GM12878 (cell line): ENCODE data around the gene TFF2. TPM values are rescaled to one million over a fixed set of nuclear protein-coding genes. Genes with fewer than 3 reads are reported as not detected.

Experiments used
- ATAC-seq: fragments of 200-7000 bp; cut with Tn5 transposase; 3 replicates; pipeline ENCODE4 v1.9.1; 2020; ENCODE audit warnings: mild to moderate bottlenecking, moderate library complexity
- BruUV-seq: library from RNA; stranded (reverse); fragments of 400-500 nt; replicated peaks from 2 replicates; lab custom pipeline; 2021; lab: Mats Ljungman, UMichigan
- CTCF ChIA-PET: fragments of 300-600 bp; sonication (Branson Sonifier 250); formaldehyde crosslinking; extraction: SDS; loops from one replicate; lab custom pipeline; 2021; ENCODE audit warnings: inconsistent platforms; lab: Yijun Ruan, JAX
- POLR2A ChIA-PET: fragments of 350-600 bp; formaldehyde crosslinking; extraction: SDS; loops from one replicate; lab custom pipeline; 2021; ENCODE audit warnings: inconsistent platforms; lab: Charles Lee
- RAD21 ChIA-PET: fragments of 300-600 bp; sonication (Branson Sonifier 250); formaldehyde crosslinking; loops from one replicate; lab custom pipeline; 2023; ENCODE audit warnings: antibody characterized with exemption; ENCODE audit not compliant: unreplicated experiment; lab: Charles Lee
- SMC1A ChIA-PET: fragments of 300-600 bp; sonication (Branson Sonifier 250); formaldehyde crosslinking; loops from one replicate; lab custom pipeline; 2023; ENCODE audit not compliant: unreplicated experiment, uncharacterized antibody; lab: Charles Lee
- DNase-seq: peaks from one replicate; pipeline ENCODE4 v3.0.0-alpha.2; 2011; ENCODE audit warnings: low read depth, low spot score
- FAIRE-seq: peaks from 3 replicates; lab custom pipeline; 2011; peaks lifted over from hg19 to GRCh38; lab: Jason Lieb, UNC
- H2AFZ ChIP-seq: 2 replicates; pipeline ENCODE4 v1.6.0; 2011; ENCODE audit warnings: low read depth, low read length, control low read depth; ENCODE audit not compliant: control insufficient read depth
- H3K27ac ChIP-seq: 2 replicates; pipeline ENCODE4 v1.5.1; 2011; ENCODE audit warnings: control low read depth; ENCODE audit not compliant: control insufficient read depth, insufficient read depth
- H3K27me3 ChIP-seq, 2 experiments: replicated peaks in 1 of 2; 2 replicates each; pipeline versions ENCODE4 v1.6.0 to v1.6.1; 2011; ENCODE audit warnings: low read length in 1 of 2; ENCODE audit not compliant: control insufficient read depth in 2 of 2, insufficient read depth in 2 of 2
- H3K36me3 ChIP-seq, 2 experiments: 2 replicates each; pipeline ENCODE4 v1.5.1; 2011; ENCODE audit warnings: low read length in 1 of 2; ENCODE audit not compliant: control insufficient read depth in 2 of 2, insufficient read depth in 2 of 2
- H3K4me1 ChIP-seq: 2 replicates; pipeline ENCODE4 v1.6.1; 2011; ENCODE audit warnings: mild to moderate bottlenecking, low read length, moderate library complexity, mixed read lengths; ENCODE audit not compliant: control insufficient read depth, insufficient read depth
- H3K4me2 ChIP-seq: 2 replicates; pipeline ENCODE4 v1.6.0; 2011; ENCODE audit warnings: control low read depth; ENCODE audit not compliant: control insufficient read depth, insufficient read depth
- H3K4me3 ChIP-seq: fragments of 200-600 bp; sonication (generic); 2 replicates; pipeline ENCODE4 v1.5.1; 2016
- H3K79me2 ChIP-seq: 2 replicates; pipeline ENCODE4 v1.6.0; 2011; ENCODE audit warnings: low read length; ENCODE audit not compliant: control insufficient read depth, insufficient read depth
- H3K9ac ChIP-seq: 2 replicates; pipeline ENCODE4 v1.8.0; 2011; ENCODE audit warnings: low read length, control low read depth, mixed read lengths; ENCODE audit not compliant: control insufficient read depth, insufficient read depth
- H3K9me3 ChIP-seq: replicated peaks from 3 replicates; pipeline ENCODE4 v1.5.1; 2011; ENCODE audit warnings: mild to moderate bottlenecking, low read length; ENCODE audit not compliant: control insufficient read depth, insufficient read depth
- H4K20me1 ChIP-seq: 2 replicates; pipeline ENCODE4 v1.6.0; 2011; ENCODE audit not compliant: control insufficient read depth, insufficient read depth
- CHD4 ChIP-seq: fragments of 200-600 bp; sonication (generic); IDR thresholded peaks from 2 replicates; pipeline ENCODE4 v1.6.1; 2016; ENCODE audit warnings: mild to moderate bottlenecking
- CUX1 ChIP-seq: IDR thresholded peaks from 2 replicates; pipeline ENCODE4 v1.6.1; 2012; ENCODE audit warnings: improper control_type of control experiment, low read depth, low read length; ENCODE audit not compliant: insufficient replicate concordance
- SMC3 ChIP-seq: IDR thresholded peaks from 2 replicates; pipeline ENCODE4 v1.6.1; 2011; ENCODE audit warnings: low read length, improper control_type of control experiment, borderline replicate concordance
- SUZ12 ChIP-seq: fragments of 200-600 bp; sonication (generic); IDR thresholded peaks from one replicate; pipeline ENCODE4 v1.6.1; 2018; ENCODE audit warnings: antibody characterized with exemption, mild to moderate bottlenecking; ENCODE audit not compliant: unreplicated experiment
- ZNF384 ChIP-seq: IDR thresholded peaks from 2 replicates; pipeline ENCODE4 v1.6.1; 2012; ENCODE audit warnings: low read depth, mild to moderate bottlenecking, low read length, improper control_type of control experiment, borderline replicate concordance
- WGBS: methylation state at CpG from one replicate; pipeline ENCODE4 v1.1.6; 2016; ENCODE audit warnings: low lambda C conversion rate; ENCODE audit not compliant: insufficient replicate concordance, insufficient coverage; ENCODE audit errors: missing lambda C conversion rate; 5-methylcytosine and 5-hydroxymethylcytosine counted together
- in situ Hi-C: fragments of 300-500 bp; cut with MboI; formaldehyde crosslinking; loops from 9 replicates; pipeline ENCODE4 v1.14.3; 2018; ENCODE audit warnings: mixed read lengths
- intact Hi-C: fragments of 100-400 bp; cut with micrococcal nuclease; formaldehyde crosslinking; loops from one replicate; pipeline ENCODE4 v1.14.2; 2022; ENCODE audit not compliant: unreplicated experiment
- polyA plus RNA-seq, 11 experiments: library from polyadenylated mRNA; depleted of rRNA in 4 of 11; unstranded in 6 of 11; stranded (reverse) in 5 of 11; fragments of >200 nt; fragmentation: Nextera tagmentation in 4 of 11; fragmentation: Illumina TruSeq in 1 of 11; extraction: Ambion mirVana in 4 of 11; extraction: Trizol in 1 of 11; gene quantifications; 1 replicate in 1 of 11; 2 replicates in 10 of 11; pipeline versions ENCODE4 v1.2.1 to v1.2.3, GENCODE V29; 2011 to 2016; ENCODE audit warnings: inconsistent platforms in 2 of 11, missing spikeins in 2 of 11, low read depth in 1 of 11
- total RNA-seq, 4 experiments: library from RNA; depleted of rRNA in 3 of 4; stranded (reverse); fragments of >200 nt in 3 of 4; fragmentation: Illumina TruSeq in 1 of 4; extraction: Trizol in 1 of 4; gene quantifications; 2 replicates each; pipeline versions ENCODE4 v1.2.1 to v1.2.3, GENCODE V29; 2013 to 2021

TFF2 gene
- total and polyA plus RNA-seq, 10 of the 15 experiments (the other 5 are each of a cell fraction or from before 2014, with no cell fraction given), result 0.56 TPM; not detected in 9

DNA sequence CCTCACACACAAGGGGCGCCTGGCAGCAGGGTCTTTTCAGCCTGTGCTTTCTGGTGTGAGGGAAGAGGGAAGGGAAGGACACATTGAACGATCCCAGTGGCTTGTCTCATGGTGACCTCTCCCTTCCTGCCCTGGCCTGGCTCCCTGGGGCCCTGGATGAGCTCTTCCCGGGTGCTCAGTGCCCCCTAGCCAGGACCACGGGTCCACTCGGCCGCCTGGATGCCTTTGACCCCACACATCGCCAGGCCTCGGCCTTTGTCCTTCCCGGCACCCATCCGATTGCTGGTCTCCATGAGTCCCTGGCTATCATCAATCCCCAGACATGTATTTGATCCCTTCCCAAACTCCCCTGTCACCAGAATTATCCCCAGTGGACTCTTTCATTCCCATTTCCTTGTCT is 29.6 kb downstream of the TFF2 start:
- Histone ChIP-seq H3K4me1 (peaks cover 3% of the 10 kb centered on the region), H4K20me1 (no peaks in the 10 kb centered on the region), H3K4me3 (no peak overlapping the region), H3K27ac (no peak overlapping the region), H3K9me3 (no peaks in the 10 kb centered on the region; the same call in 2 of the 3 replicates), H3K4me2 (no peak overlapping the region), H3K9ac (no peak overlapping the region), H2AFZ (no peak overlapping the region), H3K36me3 (no peaks in the 10 kb centered on the region), H3K27me3 (no peaks in the 10 kb centered on the region), H3K79me2 (no peaks in the 10 kb centered on the region)
- 41% methylated on average over 9 of the region's 10 CpGs for WGBS
- no peak for TF ChIP-seq SMC3
- no peak for TF ChIP-seq CHD4
- TF ChIP-seq CUX1, result no peak
- no peak for TF ChIP-seq SUZ12
- TF ChIP-seq ZNF384, result no peak
- POLR2A ChIA-PET, result no interaction called here
- intact Hi-C loops (no loop called here), in situ Hi-C loops (no loop called here)
- no TSS peak for BruUV-seq
- no peak for DNase-seq
- no peak for FAIRE-seq
- no peak for ATAC-seq
- RAD21 ChIA-PET, result no interaction called here
- CTCF ChIA-PET, result interaction anchor here (0.5 to 1.7 kb wide), 2 partner anchors 11 to 15 kb away, joined by 3 to 4 read pairs; no protein-coding TSS in a partner anchor
- SMC1A ChIA-PET, result no interaction called here
